Measurements from ENCODE around the gene CCDC97. TPM values are rescaled to one million over a fixed set of nuclear protein-coding genes. Genes with fewer than 3 reads are reported as not detected.

Gene CCDC97
- total RNA-seq, 1 experiment from 2014 or later, result 39.4 TPM

GRCh38 chr19:41303954-41304353 is 6.0 kb upstream of the CCDC97 start:
- Mint-ChIP-seq H3K9me3 (no peaks in the 10 kb centered on the region), H3K36me3 (ENCODE audit: insufficient read depth in 1 of 3, low read depth in 3 of 3) (peaks cover 65 to 87% (median 84%) of the 10 kb centered on the region in 3 experiments), H3K4me1 (peaks cover 11 to 15% of the 10 kb centered on the region in 2 experiments), H3K4me3 (no peak overlapping the region), H3K27me3 (ENCODE audit: low read depth) (no peaks in the 10 kb centered on the region), H3K27ac (no peak overlapping the region; a peak in 1 of 7 replicates)
- no peaks in the 10 kb centered on the region for H3K27me3 ChIP-seq (ENCODE audit: insufficient read depth, low read length)
- H4K5ac ChIP-seq (ENCODE audit: insufficient read length, low read depth, low read length), result no peak overlapping the region
- H4K20me1 ChIP-seq (ENCODE audit: control insufficient read depth, insufficient read depth, insufficient read length), result no peaks in the 10 kb centered on the region
- no peak overlapping the region for H3K18ac ChIP-seq (ENCODE audit: insufficient read length, low read depth, low read length)
- no peaks in the 10 kb centered on the region for H3K79me1 ChIP-seq (ENCODE audit: insufficient read depth, low read depth, low read length, poor library complexity, severe bottlenecking)
- H3K23me2 ChIP-seq (ENCODE audit: insufficient read length, low read depth, low read length, poor library complexity, severe bottlenecking), result no peaks in the 10 kb centered on the region
- H3K14ac ChIP-seq (ENCODE audit: insufficient read depth, low read length), result no peak overlapping the region
- H2BK12ac ChIP-seq (ENCODE audit: insufficient read length, low read depth, low read length), result no peak overlapping the region
- no peak for DNase-seq
- no peak overlapping the region for H3K27ac ChIP-seq (ENCODE audit: insufficient read length, low read depth, low read length)
- no peak overlapping the region for H2BK20ac ChIP-seq (ENCODE audit: low read depth, low read length, poor library complexity, severe bottlenecking)
- TF ChIP-seq, protein P1, sequence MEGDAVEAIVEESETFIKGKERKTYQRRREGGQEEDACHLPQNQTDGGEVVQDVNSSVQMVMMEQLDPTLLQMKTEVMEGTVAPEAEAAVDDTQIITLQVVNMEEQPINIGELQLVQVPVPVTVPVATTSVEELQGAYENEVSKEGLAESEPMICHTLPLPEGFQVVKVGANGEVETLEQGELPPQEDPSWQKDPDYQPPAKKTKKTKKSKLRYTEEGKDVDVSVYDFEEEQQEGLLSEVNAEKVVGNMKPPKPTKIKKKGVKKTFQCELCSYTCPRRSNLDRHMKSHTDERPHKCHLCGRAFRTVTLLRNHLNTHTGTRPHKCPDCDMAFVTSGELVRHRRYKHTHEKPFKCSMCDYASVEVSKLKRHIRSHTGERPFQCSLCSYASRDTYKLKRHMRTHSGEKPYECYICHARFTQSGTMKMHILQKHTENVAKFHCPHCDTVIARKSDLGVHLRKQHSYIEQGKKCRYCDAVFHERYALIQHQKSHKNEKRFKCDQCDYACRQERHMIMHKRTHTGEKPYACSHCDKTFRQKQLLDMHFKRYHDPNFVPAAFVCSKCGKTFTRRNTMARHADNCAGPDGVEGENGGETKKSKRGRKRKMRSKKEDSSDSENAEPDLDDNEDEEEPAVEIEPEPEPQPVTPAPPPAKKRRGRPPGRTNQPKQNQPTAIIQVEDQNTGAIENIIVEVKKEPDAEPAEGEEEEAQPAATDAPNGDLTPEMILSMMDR (conservative IDR thresholded peaks at IDR 0.05), result no peak
- no peak overlapping the region for H2AFZ ChIP-seq (ENCODE audit: low read length)
- no peak overlapping the region for H4K91ac ChIP-seq (ENCODE audit: insufficient read length, low read depth, low read length)
- no peak overlapping the region for H3K4ac ChIP-seq (ENCODE audit: low read depth, low read length)
- H3K79me2 ChIP-seq (ENCODE audit: insufficient read depth, low read length), result no peaks in the 10 kb centered on the region
- no peak overlapping the region for H3K9ac ChIP-seq (ENCODE audit: extremely low read depth, insufficient read length, low read length)
- no peak overlapping the region for H3T11ph ChIP-seq (ENCODE audit: low read length)
- no peak overlapping the region for H4K8ac ChIP-seq (replicated peaks; ENCODE audit: insufficient read length, low read depth, low read length)
- H3K56ac ChIP-seq (ENCODE audit: insufficient read length, low read depth, low read length), result no peak overlapping the region
- H2AK5ac ChIP-seq (ENCODE audit: insufficient read length, low read length), result no peak overlapping the region
- no peaks in the 10 kb centered on the region for H3K9me3 ChIP-seq (ENCODE audit: control insufficient read depth, low read depth, low read length)
- WGBS (ENCODE audit: extremely low coverage, insufficient read length, low lambda C conversion rate), result no CpG with 5 or more reads among the region's 14 CpGs
- H3K4me1 ChIP-seq (ENCODE audit: insufficient read depth, low read length), result no peaks in the 10 kb centered on the region
- H2BK5ac ChIP-seq (ENCODE audit: insufficient read length, low read length), result no peak overlapping the region
- H3K4me2 ChIP-seq (ENCODE audit: insufficient read depth, insufficient read length, low read length), result no peak overlapping the region
- no peak overlapping the region for H2BK15ac ChIP-seq (ENCODE audit: low read depth, low read length)
- H2BK120ac ChIP-seq (ENCODE audit: low read depth, low read length, poor library complexity, severe bottlenecking), result no peak overlapping the region
- H3K23ac ChIP-seq (ENCODE audit: insufficient read length, low read depth, low read length), result no peak overlapping the region

Data from H9 (cell line).